Left kidney (tissue), 1 donor: ENCODE results near the gene QPCT. TPM values are rescaled to one million over a fixed set of nuclear protein-coding genes. Genes with fewer than 3 reads are reported as not detected.

Source experiments
- polyA plus RNA-seq: library from polyadenylated mRNA; unstranded; fragments of 120-200 nt; gene quantifications from one replicate; pipeline ENCODE4 v1.2.1, GENCODE V29; 2013; ENCODE audit not compliant: insufficient read length

The QPCT gene
- polyA plus RNA-seq, 1 donor = 13.2 TPM

Other genes with a start within 250 kb of the QPCT start
- 41.5 TPM for gene EIF2AK2, start 187.7 kb upstream of the QPCT start, polyA plus RNA-seq
- not detected for gene SULT6B1, start 156.0 kb upstream of the QPCT start, polyA plus RNA-seq
- 65.4 TPM for gene CEBPZOS, start 148.1 kb upstream of the QPCT start, polyA plus RNA-seq
- gene CEBPZ, start 113.0 kb upstream of the QPCT start, polyA plus RNA-seq = 89.4 TPM
- gene NDUFAF7, start 113.0 kb upstream of the QPCT start, polyA plus RNA-seq = 37.0 TPM
- 67.2 TPM for gene PRKD3, start 19.8 kb upstream of the QPCT start, polyA plus RNA-seq